GM19467 (cell line): ENCODE data around the gene TFPI.
"Not testable (repeated sequence)": the region's sequence is repeated elsewhere in the genome, so short reads cannot be mapped to it uniquely, and the experiment has no call there.

Experiments
- ATAC-seq: cut with Tn5 transposase; IDR thresholded peaks from one replicate; pipeline ENCODE4 v1.9.1; 2021; ENCODE audit warnings: mild to moderate bottlenecking, moderate library complexity; ENCODE audit not compliant: unreplicated experiment

TFPI gene

GRCh38 chr2:187529248-187529976, 24.8 kb downstream of the TFPI start:
- ATAC-seq, result no peak

GRCh38 chr2:187528042-187528441, 26.2 kb downstream of the TFPI start:
- no peak for ATAC-seq

GRCh38 chr2:187527262-187527661, 27.0 kb downstream of the TFPI start:
- ATAC-seq, result no peak

- ATAC-seq, result no peak
Measured at GRCh38 chr2:187526792-187527191, 27.4 kb downstream of the TFPI start.

GRCh38 chr2:187525163-187525900, 28.9 kb downstream of the TFPI start:
- ATAC-seq, result no peak

- ATAC-seq, result no peak
Measured at GRCh38 chr2:187523325-187523724, 30.9 kb downstream of the TFPI start.

GRCh38 chr2:187520121-187520624, 34.1 kb downstream of the TFPI start:
- no peak for ATAC-seq

- ATAC-seq, result no peak
Measured at GRCh38 chr2:187519419-187520120, 34.7 kb downstream of the TFPI start.

- ATAC-seq, result not testable (repeated sequence)
Measured at GRCh38 chr2:187517750-187518361, 36.4 kb downstream of the TFPI start.

- ATAC-seq, result not testable (repeated sequence)
Measured at GRCh38 chr2:187516630-187517510, 37.4 kb downstream of the TFPI start.

GRCh38 chr2:187514930-187515329, 39.3 kb downstream of the TFPI start:
- ATAC-seq, result no peak

- ATAC-seq, result not testable (repeated sequence)
Measured at GRCh38 chr2:187514235-187514829, 39.9 kb downstream of the TFPI start.

GRCh38 chr2:187513460-187514234, 40.6 kb downstream of the TFPI start:
- not testable (repeated sequence) for ATAC-seq

- no peak for ATAC-seq
Measured at GRCh38 chr2:187511356-187512315, 42.6 kb downstream of the TFPI start.

- ATAC-seq, result not testable (repeated sequence)
Measured at GRCh38 chr2:187510419-187511355, 43.5 kb downstream of the TFPI start.

GRCh38 chr2:187509667-187510417, 44.4 kb downstream of the TFPI start:
- ATAC-seq, result no peak
